Fibroblast of lung (primary cell): Measurements from ENCODE around the gene ZNF423. TPM values are rescaled to one million over a fixed set of nuclear protein-coding genes. Genes with fewer than 3 reads are reported as not detected.

Experiments
- DNase-seq, 2 donors: peaks; one replicate each; pipeline versions ENCODE4 v3.0.0 to v3.0.0-alpha.2; 2010; ENCODE audit warnings: low read depth in 2 of 2
- H2AFZ ChIP-seq: 2 replicates; pipeline ENCODE4 v1.5.1; 2012; ENCODE audit warnings: low read length, control low read depth, inconsistent platforms
- H3K27ac ChIP-seq: 2 replicates; pipeline ENCODE4 v1.5.1; 2011; ENCODE audit warnings: low read length, control low read depth; ENCODE audit not compliant: insufficient read depth
- H3K27me3 ChIP-seq: 2 replicates; pipeline ENCODE4 v1.5.1; 2011; ENCODE audit warnings: mild to moderate bottlenecking, low read length; ENCODE audit not compliant: control insufficient read depth, insufficient read depth
- H3K36me3 ChIP-seq: 2 replicates; pipeline ENCODE4 v1.5.1; 2011; ENCODE audit warnings: low read length; ENCODE audit not compliant: control insufficient read depth, insufficient read depth
- H3K4me1 ChIP-seq: 2 replicates; pipeline ENCODE4 v1.5.1; 2011; ENCODE audit warnings: low read length; ENCODE audit not compliant: control insufficient read depth, insufficient read depth; ENCODE audit errors: extremely low read depth
- H3K4me2 ChIP-seq: 2 replicates; pipeline ENCODE4 v1.5.1; 2011; ENCODE audit warnings: low read length, control low read depth; ENCODE audit not compliant: insufficient read depth; ENCODE audit errors: extremely low read depth
- H3K4me3 ChIP-seq, 4 experiments: fragments of 200-600 bp in 1 of 4; sonication (generic) in 1 of 4; replicated peaks in 1 of 4; 2 replicates each; pipeline ENCODE4 v1.5.1; 2011 to 2016; ENCODE audit warnings: low read length in 4 of 4, low read depth in 3 of 4, mild to moderate bottlenecking in 3 of 4, control low read depth in 2 of 4, inconsistent platforms in 1 of 4, mixed read lengths in 1 of 4; ENCODE audit not compliant: insufficient read depth in 1 of 4; ENCODE audit errors: control extremely low read depth in 1 of 4
- H3K79me2 ChIP-seq: 2 replicates; pipeline ENCODE4 v1.5.1; 2012; ENCODE audit warnings: mild to moderate bottlenecking, low read length, inconsistent platforms; ENCODE audit not compliant: control insufficient read depth, insufficient read depth
- H3K9ac ChIP-seq: 2 replicates; pipeline ENCODE4 v1.5.1; 2011; ENCODE audit warnings: mild to moderate bottlenecking, low read length, control low read depth; ENCODE audit not compliant: insufficient read depth
- H3K9me3 ChIP-seq: 2 replicates; pipeline ENCODE4 v1.5.1; 2012; ENCODE audit warnings: low read depth, low read length; ENCODE audit not compliant: control insufficient read depth, insufficient read depth
- H4K20me1 ChIP-seq: 2 replicates; pipeline ENCODE4 v1.5.1; 2011; ENCODE audit warnings: low read length; ENCODE audit not compliant: control insufficient read depth, insufficient read depth; ENCODE audit errors: extremely low read depth
- EZH2 ChIP-seq: IDR thresholded peaks from 2 replicates; pipeline ENCODE4 v1.5.1; 2012; ENCODE audit warnings: low read length, control low read depth, mild to moderate bottlenecking; ENCODE audit errors: missing control alignments
- polyA plus RNA-seq, 2 donors: library from polyadenylated mRNA; depleted of rRNA in 1 of 2; stranded (reverse) in 1 of 2; unstranded in 1 of 2; fragments of >200 nt; gene quantifications; 2 replicates each; pipeline ENCODE4 v1.2.1, GENCODE V29; 2011 to 2012; ENCODE audit warnings: missing spikeins in 1 of 2
- total RNA-seq: library from RNA; depleted of rRNA; stranded (reverse); fragments of >200 nt; gene quantifications from 2 replicates; pipeline ENCODE4 v1.2.1, GENCODE V29; 2014
- TF ChIP-seq, protein P1 (sequence below), 2 donors: IDR thresholded peaks in 1 of 2; conservative IDR thresholded peaks in 1 of 2; 1 replicate in 1 of 2; 2 replicates in 1 of 2; pipeline ENCODE4 v1.5.1; 2011 to 2012; ENCODE audit warnings: low read length in 2 of 2, control low read depth in 1 of 2, inconsistent platforms in 1 of 2, low read depth in 1 of 2, mild to moderate bottlenecking in 1 of 2

ZNF423 gene
- total and polyA plus RNA-seq, 2 donors (not counting 1 experiment from before 2014, with no cell fraction given): 0.07 to 0.17 TPM

DNA sequence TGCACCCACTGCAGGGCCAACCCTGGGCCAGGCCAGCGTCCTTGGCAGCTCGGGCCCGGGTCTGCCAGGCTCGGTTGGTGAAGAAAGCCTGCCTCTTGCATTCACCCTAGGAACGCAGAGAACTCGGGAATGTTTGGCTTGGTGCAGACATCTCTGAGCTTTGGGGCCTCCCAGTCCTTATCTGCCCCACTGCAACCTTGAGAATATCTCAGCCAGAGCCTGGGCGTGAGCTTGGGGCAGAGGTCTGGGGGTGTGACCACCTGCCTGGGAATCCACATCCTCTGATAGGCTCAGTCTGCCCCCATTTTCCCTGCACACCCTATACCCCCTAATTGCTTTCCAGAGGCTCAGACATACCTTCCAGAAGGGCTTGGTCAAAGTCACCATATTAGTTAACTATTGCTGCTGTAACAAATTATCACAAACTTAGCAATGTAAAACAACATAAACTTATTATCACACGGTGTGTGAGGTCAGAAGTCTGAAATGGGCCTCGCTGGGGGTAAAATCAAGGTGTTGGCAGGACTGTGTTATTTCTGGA lies 30.7 kb upstream of the ZNF423 start:
- no peak overlapping the region for H2AFZ ChIP-seq
- no peaks in the 10 kb centered on the region for H3K4me1 ChIP-seq
- H3K9ac ChIP-seq: no peak overlapping the region
- no peaks in the 10 kb centered on the region for H3K36me3 ChIP-seq
- H3K27me3 ChIP-seq: no peaks in the 10 kb centered on the region
- no peaks in the 10 kb centered on the region for H3K79me2 ChIP-seq
- no peaks in the 10 kb centered on the region for H3K9me3 ChIP-seq
- TF ChIP-seq, protein P1, sequence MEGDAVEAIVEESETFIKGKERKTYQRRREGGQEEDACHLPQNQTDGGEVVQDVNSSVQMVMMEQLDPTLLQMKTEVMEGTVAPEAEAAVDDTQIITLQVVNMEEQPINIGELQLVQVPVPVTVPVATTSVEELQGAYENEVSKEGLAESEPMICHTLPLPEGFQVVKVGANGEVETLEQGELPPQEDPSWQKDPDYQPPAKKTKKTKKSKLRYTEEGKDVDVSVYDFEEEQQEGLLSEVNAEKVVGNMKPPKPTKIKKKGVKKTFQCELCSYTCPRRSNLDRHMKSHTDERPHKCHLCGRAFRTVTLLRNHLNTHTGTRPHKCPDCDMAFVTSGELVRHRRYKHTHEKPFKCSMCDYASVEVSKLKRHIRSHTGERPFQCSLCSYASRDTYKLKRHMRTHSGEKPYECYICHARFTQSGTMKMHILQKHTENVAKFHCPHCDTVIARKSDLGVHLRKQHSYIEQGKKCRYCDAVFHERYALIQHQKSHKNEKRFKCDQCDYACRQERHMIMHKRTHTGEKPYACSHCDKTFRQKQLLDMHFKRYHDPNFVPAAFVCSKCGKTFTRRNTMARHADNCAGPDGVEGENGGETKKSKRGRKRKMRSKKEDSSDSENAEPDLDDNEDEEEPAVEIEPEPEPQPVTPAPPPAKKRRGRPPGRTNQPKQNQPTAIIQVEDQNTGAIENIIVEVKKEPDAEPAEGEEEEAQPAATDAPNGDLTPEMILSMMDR (conservative IDR thresholded peaks at IDR 0.05 in 1 of 2, IDR thresholded peaks at IDR 0.05 in 1 of 2; ENCODE audit: low read depth in 1 of 2, low read length in 2 of 2): no peak
- no peak for TF ChIP-seq EZH2
- no peak overlapping the region for H3K4me3 ChIP-seq
- H4K20me1 ChIP-seq: no peaks in the 10 kb centered on the region
- H3K27ac ChIP-seq: no peak overlapping the region
- H3K4me2 ChIP-seq: no peak overlapping the region
- no peak for DNase-seq

DNA sequence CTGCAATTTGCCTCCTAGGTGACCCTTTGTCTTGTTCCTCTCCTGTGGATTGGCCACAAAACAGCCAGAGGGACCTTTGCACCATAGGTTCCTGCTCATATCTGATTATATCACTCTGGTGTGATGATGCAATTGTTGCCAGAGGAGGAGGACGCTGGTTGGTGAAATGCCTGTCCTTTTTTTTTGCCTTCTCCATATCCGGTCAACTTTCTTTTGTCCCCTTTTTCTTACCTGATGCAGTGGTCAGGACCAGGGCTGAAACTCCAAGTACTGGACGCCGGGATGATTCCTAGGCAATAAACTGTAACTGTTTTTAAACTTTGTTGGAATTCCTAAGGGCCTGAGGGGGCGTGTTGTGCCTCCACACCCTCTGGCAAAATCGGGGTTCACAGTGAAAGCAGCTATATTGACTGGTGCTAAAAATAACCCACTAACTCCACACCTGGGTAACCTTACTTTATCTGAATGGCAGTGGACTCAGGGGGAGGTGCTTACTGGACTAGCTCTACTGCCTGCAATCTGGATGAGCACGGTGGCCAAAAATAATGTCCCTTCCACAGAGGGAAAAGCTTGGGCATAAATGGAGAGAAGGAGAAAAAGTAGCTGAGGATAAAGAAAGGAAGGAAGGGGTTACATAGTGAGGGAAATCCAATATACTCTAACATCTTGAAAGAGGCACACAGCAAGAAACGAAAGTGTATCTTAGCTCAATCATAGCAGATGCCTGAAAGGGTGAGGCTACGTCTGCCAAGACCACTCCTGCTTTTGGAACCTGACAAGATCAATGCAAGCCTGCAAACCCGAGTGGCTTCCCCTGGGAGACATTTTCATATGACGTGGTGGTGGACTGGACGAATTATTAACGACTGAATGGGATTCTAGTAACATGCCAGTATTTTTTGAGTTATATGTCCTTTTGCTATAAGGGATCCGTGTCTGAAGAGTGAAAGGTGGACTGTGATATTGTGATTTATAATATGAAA lies 28.4 kb upstream of the ZNF423 start:
- no peaks in the 10 kb centered on the region for H3K36me3 ChIP-seq
- no peaks in the 10 kb centered on the region for H3K27me3 ChIP-seq
- DNase-seq: no peak
- H3K4me3 ChIP-seq: no peak overlapping the region
- H3K9ac ChIP-seq: no peak overlapping the region
- H3K9me3 ChIP-seq: no peaks in the 10 kb centered on the region
- H3K79me2 ChIP-seq: no peaks in the 10 kb centered on the region
- no peak overlapping the region for H2AFZ ChIP-seq
- H4K20me1 ChIP-seq: no peaks in the 10 kb centered on the region
- H3K4me2 ChIP-seq: no peak overlapping the region
- H3K4me1 ChIP-seq: no peaks in the 10 kb centered on the region
- H3K27ac ChIP-seq: no peak overlapping the region
- no peak for TF ChIP-seq EZH2
- TF ChIP-seq, protein P1 (conservative IDR thresholded peaks at IDR 0.05 in 1 of 2, IDR thresholded peaks at IDR 0.05 in 1 of 2; ENCODE audit: low read depth in 1 of 2, low read length in 2 of 2): no peak
